NCI-H345 treated with DMSO at 0.1 percent for 48 hours (cell line): ENCODE measurements around the gene CMSS1.

ENCODE experiments used
- DNase-seq: peaks from one replicate; lab custom pipeline; 2025; ENCODE audit not compliant: unreplicated experiment; lab: John Stamatoyannopoulos, UW

CMSS1 gene

DNA sequence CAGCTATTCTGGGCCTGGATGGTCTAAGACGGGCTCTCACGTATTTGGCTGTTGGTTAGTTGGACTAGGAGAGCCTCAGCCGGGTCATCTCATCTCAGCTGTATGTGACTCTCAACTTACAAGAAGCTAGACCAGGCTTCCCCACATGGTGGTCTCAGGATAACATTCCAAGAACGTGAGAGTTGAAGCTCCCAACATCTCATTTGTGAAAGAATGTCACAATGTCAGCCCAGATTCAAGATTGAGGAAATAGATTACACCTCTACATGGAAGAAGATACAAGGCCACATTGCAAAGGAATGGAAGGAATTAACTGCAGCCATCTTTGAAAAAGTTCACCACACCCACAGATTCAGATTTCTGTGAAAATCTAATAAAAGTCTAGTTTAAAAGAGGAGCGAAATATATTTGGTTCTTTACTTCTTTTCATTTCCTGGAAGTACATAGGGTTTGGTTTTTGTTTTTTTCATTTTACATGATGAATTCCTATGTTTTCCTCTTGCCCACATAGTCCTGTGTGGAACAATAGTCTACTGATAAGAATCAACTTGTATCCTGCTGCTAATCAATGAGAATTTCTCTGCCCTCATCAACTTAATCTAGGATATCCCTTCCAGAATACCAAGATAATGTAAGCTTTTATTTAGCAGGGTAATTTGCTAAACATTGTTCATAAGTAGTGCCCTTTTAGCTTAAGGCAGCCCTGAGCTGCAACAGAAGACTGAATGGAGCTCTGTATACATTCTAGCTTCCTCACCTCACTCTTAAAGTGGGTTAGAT is 116.5 kb downstream of the CMSS1 start:
- no peak for DNase-seq

GRCh38 chr3:99934975-99935797 is 117.5 kb downstream of the CMSS1 start:
- no peak for DNase-seq

- no peak for DNase-seq
Observed at GRCh38 chr3:99938270-99938911, 120.7 kb downstream of the CMSS1 start.

DNA sequence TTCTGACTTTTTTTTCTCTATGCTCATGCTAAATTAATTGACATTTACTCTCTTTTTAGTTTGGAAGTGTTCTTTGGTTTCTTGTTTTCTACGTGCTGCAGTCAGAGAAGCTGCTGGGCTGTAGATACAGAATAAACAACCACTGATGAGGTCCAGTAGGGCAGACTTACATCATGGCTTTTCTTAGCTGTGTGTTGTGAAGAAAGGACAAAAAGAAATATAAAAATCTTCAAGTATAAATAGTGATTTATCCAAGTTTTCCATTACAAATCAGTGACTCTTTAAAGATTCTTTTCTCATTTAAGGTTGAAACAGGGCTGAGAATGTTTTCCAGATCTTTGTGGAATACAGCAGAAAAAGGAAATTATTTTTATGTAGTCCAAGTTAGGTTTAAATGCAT is 122.2 kb downstream of the CMSS1 start:
- DNase-seq = no peak

- DNase-seq = no peak
Observed at GRCh38 chr3:99940350-99940749, 122.7 kb downstream of the CMSS1 start.

DNA sequence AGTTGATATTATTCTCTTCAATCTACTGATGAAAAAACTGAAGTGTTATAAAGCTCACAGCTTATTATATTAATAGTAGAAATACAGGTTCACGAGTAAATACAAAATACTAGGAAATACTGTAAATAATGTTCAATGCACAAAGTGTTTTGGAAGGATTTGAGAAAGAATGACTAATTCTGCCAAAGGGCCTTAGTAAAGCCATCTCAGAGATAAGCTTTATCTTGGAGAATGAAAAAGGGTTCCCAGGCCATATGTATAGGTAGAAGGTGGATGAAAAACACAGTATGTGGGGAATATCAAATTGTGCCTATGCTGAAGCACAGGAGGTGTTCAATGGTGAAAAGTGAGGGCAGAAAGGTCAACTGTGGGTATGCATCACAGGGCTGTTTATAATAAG is 123.5 kb downstream of the CMSS1 start:
- no peak for DNase-seq

GRCh38 chr3:99943931-99944761 is 126.5 kb downstream of the CMSS1 start:
- no peak for DNase-seq

- no peak for DNase-seq
Observed at GRCh38 chr3:99945328-99945995, 127.8 kb downstream of the CMSS1 start.

- no peak for DNase-seq
Observed at GRCh38 chr3:99947356-99947755, 129.7 kb downstream of the CMSS1 start.

DNA sequence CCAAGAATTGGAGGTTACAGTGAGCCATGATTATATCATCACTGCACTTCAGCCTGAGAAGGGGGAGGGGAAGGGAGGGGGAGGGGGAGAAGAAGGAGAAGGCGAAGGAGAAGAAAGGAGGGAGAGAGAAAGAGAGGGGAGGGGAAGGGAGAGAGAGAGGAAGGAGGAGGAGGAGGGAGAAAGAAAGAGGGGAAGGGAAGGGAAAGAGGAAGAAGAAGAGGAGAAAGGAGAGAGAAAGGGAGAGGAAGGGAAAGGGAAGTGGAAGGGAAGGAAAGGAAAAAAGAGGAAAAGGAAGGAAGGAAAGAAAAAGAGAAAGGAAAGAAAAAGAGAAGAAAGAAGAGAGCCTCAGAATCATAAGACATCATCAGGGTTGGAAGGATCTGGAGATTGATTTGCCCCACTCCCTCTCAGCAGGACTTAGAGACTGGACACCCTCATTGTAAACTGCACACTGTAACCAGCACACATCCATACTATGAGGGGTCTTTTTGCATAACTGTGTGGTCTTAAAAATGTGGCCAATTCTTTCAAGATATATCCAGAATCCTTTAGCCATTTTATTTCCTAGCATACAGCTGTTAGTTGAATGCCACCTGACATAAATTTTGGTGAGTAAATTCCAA is 130.9 kb downstream of the CMSS1 start:
- no peak for DNase-seq

DNA sequence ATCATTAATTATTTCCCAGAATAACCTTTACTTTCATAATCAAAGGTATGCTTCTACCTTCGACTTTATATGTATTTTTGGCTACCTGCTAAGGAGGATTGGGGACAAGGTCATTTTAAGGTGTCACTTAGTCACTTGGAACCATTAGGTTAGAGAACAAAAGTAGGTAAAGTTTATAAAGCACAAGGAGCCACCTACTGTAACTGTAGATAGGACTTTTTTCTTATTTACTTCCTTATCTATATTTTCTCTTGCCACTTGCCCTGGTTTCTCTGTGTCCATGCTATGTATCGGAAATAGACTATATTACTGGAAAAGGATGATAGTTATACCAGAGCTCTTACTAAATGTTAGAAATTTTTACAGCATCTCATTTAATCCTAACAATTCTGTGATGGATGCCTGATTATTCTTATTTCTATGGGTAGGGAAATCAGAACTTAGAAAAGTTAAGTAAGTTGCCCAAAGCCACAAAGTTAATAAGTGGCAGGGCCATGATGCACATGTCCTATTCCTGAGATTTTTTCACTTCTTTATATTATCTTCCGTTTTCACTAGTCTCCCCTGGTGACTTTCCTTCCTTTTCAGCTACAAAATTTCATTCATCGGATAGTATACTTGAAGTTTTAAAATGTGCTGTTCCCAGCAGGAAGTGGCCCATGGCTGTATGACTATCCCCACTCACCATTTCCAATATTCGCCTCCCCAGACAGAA is 132.5 kb downstream of the CMSS1 start:
- no peak for DNase-seq

DNA sequence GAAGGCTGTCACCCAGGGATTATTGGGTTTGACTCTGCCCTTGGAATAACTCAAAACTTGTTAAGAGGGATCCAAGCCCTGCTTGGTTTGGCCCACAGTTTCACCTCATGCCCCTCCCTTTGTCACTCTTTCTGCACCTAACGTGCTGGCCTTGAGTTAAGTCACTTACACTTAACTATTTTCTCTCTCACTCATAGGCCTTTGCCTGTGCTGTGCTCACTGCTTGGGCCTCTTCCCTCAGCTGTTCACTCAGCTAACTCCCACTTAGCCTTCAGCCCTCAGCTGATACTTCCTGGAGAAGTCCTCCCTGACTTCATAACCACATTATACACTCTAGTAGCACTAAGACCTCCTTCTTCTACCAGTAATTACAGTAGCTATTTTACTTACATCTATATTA is 133.3 kb downstream of the CMSS1 start:
- no peak for DNase-seq

GRCh38 chr3:99951701-99952100 is 134.0 kb downstream of the CMSS1 start:
- DNase-seq = no peak

GRCh38 chr3:99952306-99952705 is 134.6 kb downstream of the CMSS1 start:
- no peak for DNase-seq

DNA sequence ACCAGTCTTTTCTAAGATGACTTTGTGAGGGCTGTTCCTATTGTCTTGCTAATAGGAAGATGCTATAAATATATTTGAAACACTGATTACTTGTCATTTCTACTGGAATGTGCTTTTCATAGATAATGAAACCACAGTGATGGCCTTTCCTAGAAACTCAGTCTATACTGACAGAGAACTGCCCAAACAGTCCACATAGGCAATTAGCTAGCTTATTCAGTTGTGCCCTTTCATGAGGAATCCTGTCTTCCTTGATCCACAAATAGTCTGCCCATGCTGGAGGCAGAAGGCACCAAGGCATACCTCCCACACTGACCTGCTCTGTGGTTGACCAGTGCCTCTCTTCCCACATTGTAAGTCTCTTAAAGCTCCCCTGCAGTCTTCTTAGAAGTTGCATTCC is 135.9 kb downstream of the CMSS1 start:
- DNase-seq = no peak

DNA sequence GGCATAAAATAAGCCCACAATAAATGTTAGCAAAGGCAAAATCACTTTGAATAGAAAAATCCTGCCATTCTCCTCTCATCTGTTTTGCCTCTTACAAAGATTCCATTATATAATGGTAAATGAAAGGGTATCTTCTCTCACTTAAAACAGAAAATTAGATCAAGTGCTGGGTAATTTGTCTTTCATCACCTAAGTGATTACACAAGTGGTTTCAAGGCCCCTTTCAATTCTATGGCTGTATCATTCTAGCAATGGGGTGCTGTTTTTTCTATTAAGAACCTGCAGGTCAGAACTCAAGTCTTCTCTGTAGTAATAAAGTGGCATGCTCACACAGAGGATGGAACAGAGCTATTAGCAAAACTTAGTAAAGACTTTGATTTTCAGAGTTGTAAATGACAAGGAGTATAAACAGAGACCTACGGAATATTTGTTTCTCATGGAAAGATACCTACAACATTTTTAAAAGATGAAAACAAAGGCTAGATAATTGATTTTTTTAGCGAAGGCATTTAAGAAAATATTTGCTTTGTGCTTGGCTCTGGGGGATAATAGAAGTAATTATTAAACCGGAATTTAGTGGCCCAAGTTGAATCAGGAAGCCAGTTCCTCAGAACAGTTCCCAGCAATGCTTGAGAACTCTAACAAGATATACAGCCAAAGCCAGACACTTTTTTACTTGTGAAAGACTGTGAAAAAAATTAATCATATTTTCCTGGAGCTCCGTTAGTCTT is 137.4 kb downstream of the CMSS1 start:
- DNase-seq = no peak

DNA sequence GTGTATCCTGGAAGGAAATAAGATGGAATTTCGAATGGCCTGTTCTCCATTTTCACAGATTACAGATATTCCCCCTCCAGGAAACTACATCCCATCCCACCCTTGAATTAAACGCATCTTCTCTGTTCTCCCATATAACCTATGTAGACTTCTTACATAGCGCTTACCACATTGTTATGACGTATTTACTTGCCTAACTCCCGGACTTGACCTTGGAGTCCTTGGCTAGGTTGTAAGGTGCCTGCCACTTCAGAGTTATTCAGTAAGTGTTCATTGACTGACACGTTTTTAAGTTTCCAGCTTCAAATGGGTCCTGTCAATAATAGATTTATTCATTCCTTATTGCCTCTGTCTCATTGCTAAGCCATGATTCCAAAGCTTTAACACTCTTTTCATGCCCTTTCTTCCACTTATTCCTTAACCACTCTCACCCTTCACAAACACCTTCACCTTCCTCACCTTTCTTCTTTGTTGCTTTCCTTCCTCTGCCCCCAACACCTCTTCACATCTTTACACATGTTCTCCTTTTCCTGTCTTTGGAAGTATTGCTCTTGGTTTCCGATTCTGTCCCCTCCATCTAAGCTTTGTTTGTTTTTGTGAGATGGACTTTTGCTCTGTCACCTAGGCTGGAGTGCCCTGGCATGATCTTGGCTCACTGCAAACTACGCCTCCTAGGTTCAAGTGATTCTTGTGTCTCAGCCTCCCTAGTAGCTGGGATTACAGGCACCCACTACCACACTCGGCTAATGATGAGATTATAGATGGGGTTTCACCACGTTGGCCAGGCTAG is 138.3 kb downstream of the CMSS1 start:
- no peak for DNase-seq
